Epithelial cell of esophagus (primary cell): ENCODE data around the gene TBX1.
A peak's percentile ranks its signal among the peaks of the same experiment; 100 is the strongest.

Experiments used
- DNase-seq: peaks from one replicate; pipeline ENCODE4 v3.0.0; 2010; ENCODE audit warnings: low read depth
- H3K4me3 ChIP-seq: 2 replicates; pipeline ENCODE4 v1.5.1; 2011; ENCODE audit warnings: mild to moderate bottlenecking, low read length, control low read depth
- TF ChIP-seq, protein P1 (sequence below): IDR thresholded peaks from 2 replicates; pipeline ENCODE4 v1.5.1; 2011; ENCODE audit warnings: low read depth, mild to moderate bottlenecking, low read length, control low read depth, inconsistent platforms; ENCODE audit not compliant: insufficient read depth; ENCODE audit errors: missing control alignments

The TBX1 gene

DNA sequence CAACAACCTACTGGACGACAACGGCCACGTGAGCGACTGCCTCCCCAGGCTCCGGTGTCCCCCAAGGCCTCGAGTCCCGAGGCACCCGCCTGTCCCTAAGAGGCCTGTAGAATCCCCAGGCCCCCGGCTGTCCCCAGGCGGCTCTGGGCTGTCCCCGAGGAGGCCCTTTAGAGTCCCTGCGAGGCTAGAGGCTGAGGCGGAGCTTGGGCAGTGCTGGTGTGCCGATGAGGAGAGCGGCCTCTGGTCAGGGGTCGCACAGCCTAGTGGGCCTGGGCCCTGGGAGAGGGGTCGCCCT lies 3.7 kb downstream of the TBX1 start:
- TF ChIP-seq, protein P1, sequence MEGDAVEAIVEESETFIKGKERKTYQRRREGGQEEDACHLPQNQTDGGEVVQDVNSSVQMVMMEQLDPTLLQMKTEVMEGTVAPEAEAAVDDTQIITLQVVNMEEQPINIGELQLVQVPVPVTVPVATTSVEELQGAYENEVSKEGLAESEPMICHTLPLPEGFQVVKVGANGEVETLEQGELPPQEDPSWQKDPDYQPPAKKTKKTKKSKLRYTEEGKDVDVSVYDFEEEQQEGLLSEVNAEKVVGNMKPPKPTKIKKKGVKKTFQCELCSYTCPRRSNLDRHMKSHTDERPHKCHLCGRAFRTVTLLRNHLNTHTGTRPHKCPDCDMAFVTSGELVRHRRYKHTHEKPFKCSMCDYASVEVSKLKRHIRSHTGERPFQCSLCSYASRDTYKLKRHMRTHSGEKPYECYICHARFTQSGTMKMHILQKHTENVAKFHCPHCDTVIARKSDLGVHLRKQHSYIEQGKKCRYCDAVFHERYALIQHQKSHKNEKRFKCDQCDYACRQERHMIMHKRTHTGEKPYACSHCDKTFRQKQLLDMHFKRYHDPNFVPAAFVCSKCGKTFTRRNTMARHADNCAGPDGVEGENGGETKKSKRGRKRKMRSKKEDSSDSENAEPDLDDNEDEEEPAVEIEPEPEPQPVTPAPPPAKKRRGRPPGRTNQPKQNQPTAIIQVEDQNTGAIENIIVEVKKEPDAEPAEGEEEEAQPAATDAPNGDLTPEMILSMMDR, result no peak
- H3K4me3 ChIP-seq, result no peak overlapping the region
- DNase-seq, result no peak

DNA sequence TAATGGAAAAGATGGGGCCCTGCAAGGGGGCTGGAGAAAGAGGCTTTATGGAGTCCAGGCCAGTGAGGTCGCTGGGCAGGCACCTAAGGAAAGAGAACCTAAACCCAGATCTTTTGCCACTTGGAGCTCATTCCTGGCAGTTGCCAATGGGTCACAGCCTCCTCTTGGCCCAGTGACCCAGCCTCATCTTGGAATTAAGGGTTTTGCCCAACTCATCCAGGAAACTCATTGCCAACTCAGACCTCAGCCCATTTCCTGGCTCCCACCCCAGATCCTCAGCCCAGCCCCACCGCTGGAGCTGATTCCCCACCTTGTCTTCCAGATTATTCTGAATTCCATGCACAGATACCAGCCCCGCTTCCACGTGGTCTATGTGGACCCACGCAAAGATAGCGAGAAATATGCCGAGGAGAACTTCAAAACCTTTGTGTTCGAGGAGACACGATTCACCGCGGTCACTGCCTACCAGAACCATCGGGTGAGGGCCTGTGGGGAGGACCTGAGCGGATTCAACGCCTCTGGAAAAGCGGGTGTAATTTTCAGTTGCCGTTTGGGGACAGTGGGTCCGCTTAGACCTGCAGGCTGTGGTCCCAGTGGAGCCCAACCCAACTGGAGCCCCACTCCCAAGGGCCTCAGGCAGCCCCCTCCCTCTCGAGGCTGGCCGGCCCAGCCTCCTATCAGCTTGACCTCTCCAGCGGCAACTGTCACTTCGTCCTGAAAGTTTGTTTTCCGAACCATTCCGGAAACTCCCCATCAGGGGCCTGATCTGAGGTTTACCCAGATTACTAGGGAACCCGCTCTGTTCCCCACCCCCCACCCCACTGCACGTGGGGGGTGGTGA lies 4.3 kb downstream of the TBX1 start:
- H3K4me3 ChIP-seq, result no peak overlapping the region
- TF ChIP-seq, protein P1, result no peak
- no peak for DNase-seq

DNA sequence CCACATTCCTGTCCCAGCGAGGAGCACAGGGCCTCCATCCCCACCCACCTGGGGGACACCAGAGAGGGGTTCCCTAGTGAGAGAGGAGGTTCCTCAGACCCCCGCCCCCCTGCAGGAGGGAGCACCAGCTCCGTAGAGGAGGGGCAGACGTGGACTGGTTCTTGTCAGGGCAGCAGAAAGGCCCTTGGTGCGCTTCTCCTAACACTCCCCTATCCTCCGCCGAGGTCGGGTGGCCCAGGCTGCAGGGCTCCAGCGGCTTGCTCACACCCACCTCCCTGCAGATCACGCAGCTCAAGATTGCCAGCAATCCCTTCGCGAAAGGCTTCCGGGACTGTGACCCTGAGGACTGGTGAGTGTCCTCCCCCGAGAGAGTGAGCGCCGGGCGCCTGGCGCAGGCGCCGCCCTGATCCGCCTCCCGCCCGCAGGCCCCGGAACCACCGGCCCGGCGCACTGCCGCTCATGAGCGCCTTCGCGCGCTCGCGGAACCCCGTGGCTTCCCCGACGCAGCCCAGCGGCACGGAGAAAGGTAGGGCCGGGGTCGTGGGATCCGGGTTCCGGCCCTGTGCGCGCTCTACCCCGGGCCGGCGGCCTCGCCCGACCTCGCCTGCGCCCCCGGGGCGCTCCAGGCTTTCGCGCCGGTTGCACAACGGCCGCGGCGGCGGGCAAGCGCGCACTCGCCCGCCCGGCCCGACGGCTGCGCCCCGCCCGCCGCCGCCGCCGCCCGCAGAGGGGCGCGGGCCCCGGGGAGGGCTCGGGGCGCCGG lies 5.1 kb downstream of the TBX1 start:
- H3K4me3 ChIP-seq, result no peak overlapping the region
- TF ChIP-seq, protein P1, result no peak
- DNase-seq, result peak; percentile 64

DNA sequence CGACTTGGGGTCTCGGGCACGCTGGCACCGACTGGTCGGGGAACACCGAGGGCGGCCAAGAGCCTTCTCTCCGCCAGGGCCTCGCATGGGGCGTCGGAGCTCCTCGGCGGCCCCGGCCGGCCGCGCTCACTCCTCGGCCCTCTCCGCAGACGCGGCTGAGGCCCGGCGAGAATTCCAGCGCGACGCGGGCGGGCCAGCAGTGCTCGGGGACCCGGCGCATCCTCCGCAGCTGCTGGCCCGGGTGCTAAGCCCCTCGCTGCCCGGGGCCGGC lies 5.6 kb downstream of the TBX1 start:
- TF ChIP-seq, protein P1, result no peak
- H3K4me3 ChIP-seq, result no peak overlapping the region
- no peak for DNase-seq

DNA sequence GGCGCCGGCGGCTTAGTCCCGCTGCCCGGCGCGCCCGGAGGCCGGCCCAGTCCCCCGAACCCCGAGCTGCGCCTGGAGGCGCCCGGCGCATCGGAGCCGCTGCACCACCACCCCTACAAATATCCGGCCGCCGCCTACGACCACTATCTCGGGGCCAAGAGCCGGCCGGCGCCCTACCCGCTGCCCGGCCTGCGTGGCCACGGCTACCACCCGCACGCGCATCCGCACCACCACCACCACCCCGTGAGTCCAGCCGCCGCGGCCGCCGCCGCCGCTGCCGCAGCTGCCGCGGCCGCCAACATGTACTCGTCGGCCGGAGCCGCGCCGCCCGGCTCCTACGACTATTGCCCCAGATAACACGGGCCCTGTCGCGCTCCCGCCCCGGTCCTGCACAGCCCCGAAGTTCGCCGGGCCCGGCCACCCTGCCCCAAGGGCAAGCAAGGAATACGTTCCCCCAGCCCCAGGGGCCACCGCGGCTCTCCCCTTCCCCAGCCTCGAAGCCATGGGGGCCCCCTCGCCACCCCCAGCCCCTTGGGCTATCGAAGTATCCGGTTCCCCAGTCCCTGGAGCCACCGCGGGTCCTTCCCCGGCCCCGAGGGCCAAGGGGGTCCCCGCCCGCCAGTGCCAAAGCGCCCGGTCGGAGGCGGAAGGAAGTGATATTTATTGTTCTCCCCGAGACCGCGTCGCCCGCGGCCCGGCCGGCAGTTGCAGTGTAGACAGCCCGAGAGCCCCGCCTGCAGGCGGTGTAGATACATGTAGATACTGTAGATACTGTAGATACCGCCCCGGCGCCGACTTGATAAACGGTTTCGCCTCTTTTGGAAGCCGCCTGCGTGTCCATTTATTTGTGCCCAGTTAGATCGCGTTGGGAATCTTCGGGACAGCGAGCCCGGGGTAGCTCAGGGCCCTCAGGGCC lies 6.2 kb downstream of the TBX1 start:
- peak; percentile 42 for DNase-seq
- TF ChIP-seq, protein P1, result peak; percentile 22
- H3K4me3 ChIP-seq, result no peak overlapping the region

DNA sequence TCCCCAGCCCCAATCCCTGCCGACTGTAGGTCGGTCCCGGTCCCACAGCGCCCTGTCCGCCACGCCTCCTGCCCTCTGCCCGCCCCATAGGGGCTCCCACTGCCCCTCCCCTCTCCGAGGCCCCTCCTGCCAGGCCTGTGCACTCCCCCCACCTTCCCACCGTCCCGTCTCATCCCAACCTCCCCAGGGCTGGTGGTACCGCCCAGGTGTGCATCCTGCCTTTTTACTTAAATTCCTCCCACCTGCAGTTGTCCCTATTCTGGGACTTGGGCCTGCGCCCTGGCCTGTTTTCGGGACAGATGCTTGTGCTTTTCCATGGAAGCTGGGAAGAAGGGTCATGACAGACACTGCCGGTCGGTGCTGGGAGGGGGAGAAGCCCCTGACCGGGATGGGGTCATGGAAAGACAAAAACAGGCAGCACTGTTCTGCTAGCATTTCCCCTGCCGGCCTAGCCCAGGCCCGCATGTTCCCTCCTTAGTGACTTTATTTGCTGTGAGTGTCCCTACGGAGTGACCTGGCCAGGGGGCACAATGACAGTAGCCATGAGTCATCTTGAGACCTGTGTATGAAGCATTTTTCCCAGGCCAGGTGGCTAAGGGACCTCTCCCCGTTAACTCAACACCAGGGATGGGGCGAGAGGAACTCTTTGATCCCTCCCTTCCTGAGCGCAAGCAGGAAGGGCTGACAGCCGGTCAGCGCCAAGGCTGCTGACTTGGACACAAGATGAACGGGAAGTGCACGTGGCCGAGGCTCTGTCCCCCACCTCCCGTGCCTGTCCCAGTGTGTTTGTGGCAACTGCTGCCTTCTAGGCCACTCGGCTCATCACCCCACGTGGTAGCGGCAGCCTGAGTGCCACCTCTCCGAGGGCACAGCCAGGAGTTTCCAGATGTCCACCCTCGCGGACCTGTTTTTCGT lies 7.1 kb downstream of the TBX1 start:
- no peak for DNase-seq
- no peak overlapping the region for H3K4me3 ChIP-seq
- TF ChIP-seq, protein P1, result no peak
